Cardiac muscle cell (in vitro differentiated cells and primary cell): ENCODE data around the gene FOSL2. TPM values are rescaled to one million over a fixed set of nuclear protein-coding genes. Genes with fewer than 3 reads are reported as not detected.

Experiments used
- DNase-seq, 2 donors: peaks; one replicate each; pipeline versions ENCODE4 v3.0.0 to v3.0.0-alpha.2; 2010 to 2017; ENCODE audit warnings: low read depth in 1 of 2, low spot score in 1 of 2
- H3K27ac ChIP-seq: fragments of 200-600 bp; sonication (generic); 2 replicates; pipeline ENCODE4 v1.5.1; 2016
- H3K27me3 ChIP-seq: fragments of 200-600 bp; sonication (generic); 2 replicates; pipeline ENCODE4 v1.6.0; 2016; ENCODE audit warnings: control low read depth
- H3K36me3 ChIP-seq: fragments of 200-600 bp; sonication (generic); 2 replicates; pipeline ENCODE4 v1.5.1; 2016; ENCODE audit warnings: control low read depth
- H3K4me1 ChIP-seq: fragments of 200-600 bp; sonication (generic); 2 replicates; pipeline ENCODE4 v1.8.1; 2017; ENCODE audit warnings: low read depth, mild to moderate bottlenecking, mixed run types
- H3K4me3 ChIP-seq: fragments of 200-600 bp; sonication (generic); 2 replicates; pipeline ENCODE4 v1.5.1; 2016; ENCODE audit warnings: mild to moderate bottlenecking
- H3K9me3 ChIP-seq: fragments of 200-600 bp; sonication (generic); 2 replicates; pipeline ENCODE4 v1.5.1; 2017; ENCODE audit warnings: low read depth, mild to moderate bottlenecking, control low read depth
- CTCF ChIP-seq: IDR thresholded peaks from 2 replicates; pipeline ENCODE4 v1.5.1; 2012; ENCODE audit warnings: low read depth, mild to moderate bottlenecking, low read length
- polyA plus RNA-seq: library from polyadenylated mRNA; unstranded; fragments of >200 nt; fragmentation: Nextera tagmentation; extraction: Ambion mirVana; gene quantifications from 2 replicates; pipeline ENCODE4 v1.2.1, GENCODE V29; 2016
- total RNA-seq: library from RNA; depleted of rRNA; stranded (reverse); fragments of >200 nt; gene quantifications from 2 replicates; pipeline ENCODE4 v1.2.3, GENCODE V29; 2016

The FOSL2 gene
- total RNA-seq (2.9 and 3.5 TPM in 2 replicates), polyA plus RNA-seq (2.0 TPM in 2 replicates)

GRCh38 chr2:28392297-28393113, at the start of gene FOSL2:
FOSL2 (plus strand) TSS chr2:28392858; CDS start chr2:28393721, 863 bp downstream.
- no peak for TF ChIP-seq CTCF

GRCh38 chr2:28343184-28343942, 49.3 kb upstream of the FOSL2 start:
- no peak for DNase-seq
- Histone ChIP-seq H3K4me1 (peaks cover 3% of the 10 kb centered on the region), H3K27ac (no peak overlapping the region), H3K36me3 (no peaks in the 10 kb centered on the region), H3K9me3 (no peaks in the 10 kb centered on the region), H3K27me3 (no peaks in the 10 kb centered on the region), H3K4me3 (no peak overlapping the region)
- TF ChIP-seq CTCF, result no peak

More at GRCh38 chr2:28392297-28393113, at the start of gene FOSL2:
- H3K9me3 ChIP-seq, result no peaks in the 10 kb centered on the region
- no peaks in the 10 kb centered on the region for H3K36me3 ChIP-seq
- peak within 1 kb of the TSS; percentile 99 for H3K27ac ChIP-seq
- peak within 1 kb of the TSS; percentile 68 for H3K4me3 ChIP-seq
- peaks cover 17% of the 10 kb centered on the region for H3K27me3 ChIP-seq
- peak; percentile 96 to 100 for DNase-seq
- H3K4me1 ChIP-seq, result peaks cover 14% of the 10 kb centered on the region

GRCh38 chr2:28343971-28344715, 48.5 kb upstream of the FOSL2 start:
- no peak overlapping the region for H3K4me3 ChIP-seq
- no peaks in the 10 kb centered on the region for H3K27me3 ChIP-seq
- no peak for TF ChIP-seq CTCF
- no peaks in the 10 kb centered on the region for H3K9me3 ChIP-seq
- H3K36me3 ChIP-seq, result no peaks in the 10 kb centered on the region
- no peak overlapping the region for H3K27ac ChIP-seq
- peaks cover 3% of the 10 kb centered on the region for H3K4me1 ChIP-seq
- no peak for DNase-seq

GRCh38 chr2:28344756-28345373, 47.8 kb upstream of the FOSL2 start:
- H3K4me3 ChIP-seq, result no peak overlapping the region
- no peak overlapping the region for H3K27ac ChIP-seq
- H3K36me3 ChIP-seq, result no peaks in the 10 kb centered on the region
- no peaks in the 10 kb centered on the region for H3K9me3 ChIP-seq
- no peak for DNase-seq
- H3K27me3 ChIP-seq, result no peaks in the 10 kb centered on the region
- TF ChIP-seq CTCF, result no peak
- H3K4me1 ChIP-seq, result peaks cover 3% of the 10 kb centered on the region

- TF ChIP-seq CTCF, result no peak
- Histone ChIP-seq H3K4me3 (no peak overlapping the region), H3K27me3 (no peaks in the 10 kb centered on the region), H3K4me1 (peaks cover 3% of the 10 kb centered on the region), H3K27ac (no peak overlapping the region), H3K9me3 (no peaks in the 10 kb centered on the region), H3K36me3 (no peaks in the 10 kb centered on the region)
- DNase-seq, result no peak
Measured at GRCh38 chr2:28345619-28346018, 47.0 kb upstream of the FOSL2 start.
